ENCODE measurements around the gene HYAL2.

Gene HYAL2

DNA sequence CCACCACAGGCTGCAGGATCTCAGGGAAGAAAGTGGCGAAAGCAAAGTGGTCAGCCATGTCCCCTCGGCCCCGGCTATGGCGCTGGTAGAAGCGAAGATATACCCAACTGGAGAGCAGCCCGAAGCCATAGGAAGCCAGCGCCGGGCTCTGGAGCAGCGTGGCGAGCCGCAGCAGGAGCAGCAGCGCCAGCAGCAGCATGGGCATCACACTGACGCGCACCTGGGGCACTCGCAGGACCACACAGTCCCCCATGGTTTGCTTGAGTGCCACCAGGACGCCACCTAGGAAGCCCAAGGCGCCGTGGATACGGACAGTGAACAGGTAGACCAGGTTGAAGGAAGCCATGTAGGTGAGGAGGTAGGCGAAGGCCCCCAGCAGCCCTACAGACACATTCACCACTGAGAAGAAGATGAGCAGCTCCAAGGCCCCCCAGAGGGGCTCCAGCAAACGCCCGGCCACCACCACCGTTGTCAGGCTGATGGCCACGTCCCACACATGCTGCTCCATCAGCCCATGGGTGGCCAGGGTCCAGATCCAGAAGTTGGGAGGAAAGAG is 35.9 kb upstream of the HYAL2 start:
- Histone ChIP-seq H3K9me3 (ENCODE audit: low read length) (no peaks in the 10 kb centered on the region), H3K9ac (ENCODE audit: low read length) (peak overlapping the region; percentile 95), H3K4me1 (ENCODE audit: insufficient read depth, low read length) (peaks cover 34% of the 10 kb centered on the region), H3K4me3 (ENCODE audit: low read depth in 1 of 2, low read length in 2 of 2) (peak overlapping the region; percentile 94 to 96), H3K27ac (ENCODE audit: low read depth, low read length) (peak overlapping the region; percentile 67), H3K36me3 (ENCODE audit: insufficient read depth, low read length) (peaks cover 47% of the 10 kb centered on the region), H3K27me3 (ENCODE audit: control insufficient read depth in 1 of 2, insufficient read depth in 2 of 2, low read length in 2 of 2) (no peaks in the 10 kb centered on the region)

- Histone ChIP-seq H3K4me1 (ENCODE audit: insufficient read depth, low read length) (peaks cover 34% of the 10 kb centered on the region), H3K4me3 (ENCODE audit: low read depth in 1 of 2, low read length in 2 of 2) (peak overlapping the region; percentile 94 to 96), H3K27ac (ENCODE audit: low read depth, low read length) (no peak overlapping the region), H3K27me3 (ENCODE audit: control insufficient read depth in 1 of 2, insufficient read depth in 2 of 2, low read length in 2 of 2) (no peaks in the 10 kb centered on the region), H3K9me3 (ENCODE audit: low read length) (no peaks in the 10 kb centered on the region), H3K36me3 (ENCODE audit: insufficient read depth, low read length) (peaks cover 53% of the 10 kb centered on the region), H3K9ac (ENCODE audit: low read length) (peak overlapping the region; percentile 95)
Measured at GRCh38 chr3:50357481-50357880, 34.9 kb upstream of the HYAL2 start.

GRCh38 chr3:50356553-50356952 is 34.0 kb upstream of the HYAL2 start:
- Histone ChIP-seq H3K4me1 (ENCODE audit: insufficient read depth, low read length) (peaks cover 36% of the 10 kb centered on the region), H3K9me3 (ENCODE audit: low read length) (no peaks in the 10 kb centered on the region), H3K36me3 (ENCODE audit: insufficient read depth, low read length) (peaks cover 53% of the 10 kb centered on the region), H3K27ac (ENCODE audit: low read depth, low read length) (no peak overlapping the region), H3K9ac (ENCODE audit: low read length) (peak overlapping the region; percentile 95), H3K4me3 (ENCODE audit: low read depth in 1 of 2, low read length in 2 of 2) (peak overlapping the region in 1 of 2 donors; percentile 94), H3K27me3 (ENCODE audit: control insufficient read depth in 1 of 2, insufficient read depth in 2 of 2, low read length in 2 of 2) (no peaks in the 10 kb centered on the region)

GRCh38 chr3:50355829-50356552 is 33.4 kb upstream of the HYAL2 start:
- H3K4me1 ChIP-seq (ENCODE audit: insufficient read depth, low read length): peaks cover 41% of the 10 kb centered on the region
- peak overlapping the region in 1 of 2 donors; percentile 94 for H3K4me3 ChIP-seq (ENCODE audit: low read depth in 1 of 2, low read length in 2 of 2)
- no peaks in the 10 kb centered on the region for H3K27me3 ChIP-seq (ENCODE audit: control insufficient read depth in 1 of 2, insufficient read depth in 2 of 2, low read length in 2 of 2)
- H3K36me3 ChIP-seq (ENCODE audit: insufficient read depth, low read length): peaks cover 53% of the 10 kb centered on the region
- H3K9ac ChIP-seq (ENCODE audit: low read length): peak overlapping the region; percentile 95
- no peaks in the 10 kb centered on the region for H3K9me3 ChIP-seq (ENCODE audit: low read length)
- H3K27ac ChIP-seq (ENCODE audit: low read depth, low read length): no peak overlapping the region

GRCh38 chr3:50354850-50355249 is 32.3 kb upstream of the HYAL2 start:
- no peak overlapping the region for H3K27ac ChIP-seq (ENCODE audit: low read depth, low read length)
- H3K36me3 ChIP-seq (ENCODE audit: insufficient read depth, low read length): peaks cover 53% of the 10 kb centered on the region
- H3K4me1 ChIP-seq (ENCODE audit: insufficient read depth, low read length): peaks cover 47% of the 10 kb centered on the region
- no peaks in the 10 kb centered on the region for H3K27me3 ChIP-seq (ENCODE audit: control insufficient read depth in 1 of 2, insufficient read depth in 2 of 2, low read length in 2 of 2)
- H3K9me3 ChIP-seq (ENCODE audit: low read length): no peaks in the 10 kb centered on the region
- H3K9ac ChIP-seq (ENCODE audit: low read length): no peak overlapping the region
- no peak overlapping the region for H3K4me3 ChIP-seq (ENCODE audit: low read depth in 1 of 2, low read length in 2 of 2)

GRCh38 chr3:50354186-50354764 is 31.7 kb upstream of the HYAL2 start:
- Histone ChIP-seq H3K4me3 (ENCODE audit: low read depth in 1 of 2, low read length in 2 of 2) (no peak overlapping the region), H3K27ac (ENCODE audit: low read depth, low read length) (no peak overlapping the region), H3K27me3 (ENCODE audit: control insufficient read depth in 1 of 2, insufficient read depth in 2 of 2, low read length in 2 of 2) (no peaks in the 10 kb centered on the region), H3K36me3 (ENCODE audit: insufficient read depth, low read length) (peaks cover 53% of the 10 kb centered on the region), H3K9me3 (ENCODE audit: low read length) (no peaks in the 10 kb centered on the region), H3K4me1 (ENCODE audit: insufficient read depth, low read length) (peaks cover 52% of the 10 kb centered on the region), H3K9ac (ENCODE audit: low read length) (no peak overlapping the region)

- Histone ChIP-seq H3K27me3 (ENCODE audit: control insufficient read depth in 1 of 2, insufficient read depth in 2 of 2, low read length in 2 of 2) (no peaks in the 10 kb centered on the region), H3K36me3 (ENCODE audit: insufficient read depth, low read length) (peaks cover 59% of the 10 kb centered on the region), H3K9me3 (ENCODE audit: low read length) (no peaks in the 10 kb centered on the region), H3K4me3 (ENCODE audit: low read depth in 1 of 2, low read length in 2 of 2) (no peak overlapping the region), H3K27ac (ENCODE audit: low read depth, low read length) (no peak overlapping the region), H3K4me1 (ENCODE audit: insufficient read depth, low read length) (peaks cover 53% of the 10 kb centered on the region), H3K9ac (ENCODE audit: low read length) (no peak overlapping the region)
Measured at GRCh38 chr3:50353245-50354004, 30.9 kb upstream of the HYAL2 start.

DNA sequence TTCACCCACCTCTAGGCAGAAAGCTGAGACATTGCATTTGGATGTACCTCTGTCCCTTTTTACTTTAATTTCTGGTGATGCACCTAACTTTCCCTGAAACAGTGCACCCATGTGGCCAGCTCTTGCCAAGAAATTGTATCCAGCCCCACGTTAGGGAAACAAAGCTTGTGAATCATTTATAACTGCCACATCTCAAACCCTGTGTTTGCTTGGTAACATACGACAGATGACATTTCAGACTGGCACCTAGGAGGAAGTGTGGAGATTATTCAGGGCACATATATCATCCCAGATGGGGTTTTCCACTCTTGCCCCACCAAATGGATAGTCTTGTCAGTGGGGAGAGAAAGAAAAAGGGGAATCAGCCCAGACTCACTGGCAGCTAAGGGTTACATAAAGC is 30.2 kb upstream of the HYAL2 start:
- Histone ChIP-seq H3K4me3 (ENCODE audit: low read depth in 1 of 2, low read length in 2 of 2) (no peak overlapping the region), H3K27ac (ENCODE audit: low read depth, low read length) (no peak overlapping the region), H3K9ac (ENCODE audit: low read length) (no peak overlapping the region), H3K9me3 (ENCODE audit: low read length) (no peaks in the 10 kb centered on the region), H3K36me3 (ENCODE audit: insufficient read depth, low read length) (peaks cover 59% of the 10 kb centered on the region), H3K27me3 (ENCODE audit: control insufficient read depth in 1 of 2, insufficient read depth in 2 of 2, low read length in 2 of 2) (no peaks in the 10 kb centered on the region), H3K4me1 (ENCODE audit: insufficient read depth, low read length) (peaks cover 47% of the 10 kb centered on the region)

DNA sequence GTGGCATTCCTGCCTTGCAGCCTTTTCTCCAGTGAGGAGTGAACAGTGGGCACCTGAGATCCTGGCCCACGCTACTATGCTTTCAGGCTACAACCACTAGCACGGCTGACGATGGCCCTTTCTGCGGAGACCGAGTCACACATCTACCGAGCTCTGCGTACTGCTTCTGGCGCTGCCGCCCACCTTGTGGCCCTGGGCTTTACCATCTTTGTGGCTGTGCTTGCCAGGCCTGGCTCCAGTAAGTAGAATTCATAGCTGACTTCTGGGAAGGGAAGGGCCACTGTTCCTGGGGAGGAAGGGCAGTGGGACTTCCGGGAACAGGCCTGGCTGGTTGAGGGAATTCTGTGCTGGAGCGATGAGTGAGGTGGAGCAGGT is 28.8 kb upstream of the HYAL2 start:
- peaks cover 32% of the 10 kb centered on the region for H3K4me1 ChIP-seq (ENCODE audit: insufficient read depth, low read length)
- peak overlapping the region; percentile 66 to 91 for H3K4me3 ChIP-seq (ENCODE audit: low read depth in 1 of 2, low read length in 2 of 2)
- H3K36me3 ChIP-seq (ENCODE audit: insufficient read depth, low read length): peaks cover 45% of the 10 kb centered on the region
- peak overlapping the region; percentile 71 for H3K9ac ChIP-seq (ENCODE audit: low read length)
- no peaks in the 10 kb centered on the region for H3K27me3 ChIP-seq (ENCODE audit: control insufficient read depth in 1 of 2, insufficient read depth in 2 of 2, low read length in 2 of 2)
- H3K27ac ChIP-seq (ENCODE audit: low read depth, low read length): peak overlapping the region; percentile 43
- H3K9me3 ChIP-seq (ENCODE audit: low read length): no peaks in the 10 kb centered on the region

DNA sequence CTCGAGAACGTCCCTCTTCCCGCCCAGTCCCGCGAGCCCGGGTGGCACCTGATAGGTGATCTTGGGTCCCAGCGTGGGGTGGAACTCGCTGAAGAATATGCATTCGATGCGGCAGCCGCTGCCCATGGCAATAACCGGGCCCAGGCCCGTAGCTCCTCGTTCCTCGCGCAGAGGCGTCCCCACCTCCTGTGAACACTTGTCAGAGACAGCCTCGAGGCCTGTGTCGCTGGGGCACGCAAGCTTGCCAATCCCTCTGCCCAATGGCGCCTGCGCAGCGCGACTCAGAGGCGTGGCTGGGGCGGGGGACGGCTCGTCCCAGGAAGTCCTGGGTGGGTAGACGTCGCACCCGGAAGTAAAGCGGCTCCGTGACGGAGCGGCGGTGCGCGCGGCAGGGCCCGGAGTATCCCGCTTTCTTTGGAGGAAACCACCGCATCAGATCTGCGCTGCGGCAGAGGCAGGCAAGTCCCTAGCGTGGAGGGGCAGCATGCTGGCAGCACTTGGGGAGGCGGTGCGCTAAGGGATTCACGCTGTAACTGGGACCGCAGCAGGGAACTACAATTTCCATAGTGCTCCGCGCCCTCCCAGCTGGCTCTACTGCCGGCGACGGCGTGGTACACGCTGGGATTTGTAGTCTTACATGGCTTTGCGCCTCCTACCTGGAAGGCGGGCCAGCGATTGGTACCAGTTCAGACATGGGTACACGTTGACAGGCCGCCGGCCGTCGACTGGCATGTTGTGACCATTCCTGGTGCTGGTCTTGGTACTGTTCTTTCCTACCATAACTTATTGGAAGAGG is 28.2 kb upstream of the HYAL2 start, which contains the start of the genes CYB561D2 and NPRL2:
Gene CYB561D2 (plus strand): TSS at position 336 of the 796 bp plus-strand sequence. CDS start 572 bp downstream, outside the sequence.
Gene NPRL2 (minus strand): TSS at position 249 of the 796 bp plus-strand sequence. CDS start 123 bp downstream, at position 126.
- no peaks in the 10 kb centered on the region for H3K9me3 ChIP-seq (ENCODE audit: low read length)
- H3K9ac ChIP-seq (ENCODE audit: low read length): peak within 1 kb of the TSS; percentile 71
- no peaks in the 10 kb centered on the region for H3K27me3 ChIP-seq (ENCODE audit: control insufficient read depth in 1 of 2, insufficient read depth in 2 of 2, low read length in 2 of 2)
- H3K4me1 ChIP-seq (ENCODE audit: insufficient read depth, low read length): peaks cover 29% of the 10 kb centered on the region
- H3K27ac ChIP-seq (ENCODE audit: low read depth, low read length): peak within 1 kb of the TSS; percentile 43
- H3K36me3 ChIP-seq (ENCODE audit: insufficient read depth, low read length): peaks cover 39% of the 10 kb centered on the region
- H3K4me3 ChIP-seq (ENCODE audit: low read depth in 1 of 2, low read length in 2 of 2): peak within 1 kb of the TSS; percentile 66 to 91

All from muscle layer of colon (tissue), 2 donors.